Measurements from ENCODE around the gene CAP2. TPM values are rescaled to one million over a fixed set of nuclear protein-coding genes. Genes with fewer than 3 reads are reported as not detected.

CAP2 gene
- total and polyA plus RNA-seq, 9 of the 15 experiments (the other 6 are each of a cell fraction or from before 2014, with no cell fraction given): not detected

GRCh38 chr6:17476511-17476910, 83.1 kb downstream of the CAP2 start:
- no peaks in the 10 kb centered on the region for H3K36me3 ChIP-seq (ENCODE audit: control insufficient read depth, insufficient read depth, low read length)
- ChIA-PET CTCF (ENCODE audit: low intra/inter-chr PET ratio) (no interaction called here), POLR2A (interaction anchor here (0.7 kb wide), 1 partner anchor 30 kb away, joined by 3 read pairs; no protein-coding TSS in a partner anchor)
- no peak overlapping the region for H2AFZ ChIP-seq (ENCODE audit: low read depth, low read length)
- H3K27ac ChIP-seq (ENCODE audit: extremely low read depth, low read depth, low read length): no peak overlapping the region
- in situ Hi-C loops (cut with MboI): no loop called here
- DNase-seq (ENCODE audit: extremely low read depth in 1 of 4, low spot score in 3 of 4) (no peak), FAIRE-seq (no peak), ATAC-seq (no peak)
- intact Hi-C loops (cut with micrococcal nuclease): no loop called here
- no peak overlapping the region for H3K4me2 ChIP-seq (ENCODE audit: insufficient read depth, low read length)
- WGBS (ENCODE audit: insufficient coverage, low coverage, missing lambda C conversion rate): 3% methylated on average over 3 of the region's 4 CpGs
- no peaks in the 10 kb centered on the region for H3K9me1 ChIP-seq (ENCODE audit: control insufficient read depth, insufficient read depth, low read length)
- H3K27me3 ChIP-seq (ENCODE audit: control insufficient read depth in 2 of 2, insufficient read depth in 2 of 2, low read length in 2 of 2): peaks cover 29 to 33% of the 10 kb centered on the region in 2 experiments
- BruUV-seq (replicated peaks): no TSS peak
- no peaks in the 10 kb centered on the region for H3K4me1 ChIP-seq (replicated peaks in 1 of 2; ENCODE audit: control insufficient read depth in 2 of 2, insufficient read depth in 2 of 2, low read length in 2 of 2)
- no peak for TF ChIP-seq ARNT (IDR thresholded peaks at IDR 0.05)
- no peak for TF ChIP-seq RREB1 (CRISPR knock-in tag; IDR thresholded peaks at IDR 0.05)
- TF ChIP-seq GATA2 (CRISPR knock-in tag; IDR thresholded peaks at IDR 0.05): no peak
- TF ChIP-seq, protein P1, sequence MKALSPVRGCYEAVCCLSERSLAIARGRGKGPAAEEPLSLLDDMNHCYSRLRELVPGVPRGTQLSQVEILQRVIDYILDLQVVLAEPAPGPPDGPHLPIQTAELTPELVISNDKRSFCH (CRISPR knock-in tag; IDR thresholded peaks at IDR 0.05): no peak
- TF ChIP-seq, protein P1 (tag; IDR thresholded peaks at IDR 0.05): no peak
- H3K79me2 ChIP-seq (ENCODE audit: control insufficient read depth, insufficient read depth, low read length): no peaks in the 10 kb centered on the region
- H3K9ac ChIP-seq (ENCODE audit: insufficient read depth in 1 of 2, low read depth in 2 of 2, low read length in 2 of 2): no peak overlapping the region
- H4K20me1 ChIP-seq (replicated peaks; ENCODE audit: control insufficient read depth, insufficient read depth, low read length): no peaks in the 10 kb centered on the region
- H3K4me3 ChIP-seq: no peak overlapping the region
- no peaks in the 10 kb centered on the region for H3K9me3 ChIP-seq (replicated peaks; ENCODE audit: control insufficient read depth, insufficient read depth, low read depth, low read length)
